K562 (cell line): ENCODE data around the gene LDHAL6A. TPM values are rescaled to one million over a fixed set of nuclear protein-coding genes. Genes with fewer than 3 reads are reported as not detected.

ENCODE experiments used
- ATAC-seq: fragments of 200-7000 bp; cut with Tn5 transposase; 3 replicates; pipeline ENCODE4 v1.9.1; 2020; ENCODE audit warnings: moderate library complexity
- BruUV-seq: library from RNA; stranded (reverse); fragments of 400-500 nt; replicated peaks from 2 replicates; lab custom pipeline; 2021; lab: Mats Ljungman, UMichigan
- CTCF ChIA-PET: fragments of 300-600 bp; formaldehyde crosslinking; extraction: SDS; loops from one replicate; lab custom pipeline; 2021; ENCODE audit warnings: low intra/inter-chr PET ratio; lab: Yijun Ruan, JAX
- POLR2A ChIA-PET: fragments of 300-600, 350-650 bp; sonication (Branson Sonifier 250); formaldehyde crosslinking; extraction: SDS; loops from one replicate; lab custom pipeline; 2021; ENCODE audit warnings: antibody characterized with exemption, inconsistent platforms; lab: Yijun Ruan, JAX
- DNase-seq, 4 experiments: peaks; one replicate each; pipeline versions ENCODE4 v3.0.0 to v3.0.0-alpha.2; 2011 to 2018; ENCODE audit warnings: low spot score in 3 of 4, mixed read lengths in 3 of 4; ENCODE audit errors: extremely low read depth in 1 of 4
- FAIRE-seq: peaks from 2 replicates; lab custom pipeline; 2011; peaks lifted over from hg19 to GRCh38; lab: Jason Lieb, UNC
- H2AFZ ChIP-seq: 2 replicates; pipeline ENCODE4 v1.6.0; 2011; ENCODE audit warnings: low read depth, low read length, control low read depth, inconsistent platforms
- H3K27ac ChIP-seq: fragments of 200-600 bp; 3 replicates; pipeline ENCODE4 v1.8.0; 2011; ENCODE audit warnings: low read depth, mild to moderate bottlenecking, control low read depth, inconsistent platforms, low read length, moderate library complexity, mixed read lengths; ENCODE audit errors: extremely low read depth
- H3K27me3 ChIP-seq, 2 experiments: fragments of 300-600 bp in 1 of 2; 2 replicates in 1 of 2; 3 replicates in 1 of 2; pipeline versions ENCODE4 v1.6.0 to v1.8.0; 2011; ENCODE audit warnings: inconsistent platforms in 2 of 2, low read length in 2 of 2, mild to moderate bottlenecking in 1 of 2, mixed read lengths in 1 of 2, moderate library complexity in 1 of 2; ENCODE audit not compliant: control insufficient read depth in 2 of 2, insufficient read depth in 2 of 2
- H3K36me3 ChIP-seq: fragments of 300-600 bp; 3 replicates; pipeline ENCODE4 v1.8.0; 2011; ENCODE audit warnings: mild to moderate bottlenecking, low read length, inconsistent platforms; ENCODE audit not compliant: control insufficient read depth, insufficient read depth
- H3K4me1 ChIP-seq, 2 experiments: fragments of 200-600 bp in 1 of 2; replicated peaks in 1 of 2; 2 replicates in 1 of 2; 3 replicates in 1 of 2; pipeline versions ENCODE4 v1.5.1 to v1.8.0; 2011; ENCODE audit warnings: inconsistent platforms in 2 of 2, low read length in 2 of 2, mild to moderate bottlenecking in 1 of 2, mixed read lengths in 1 of 2, moderate library complexity in 1 of 2; ENCODE audit not compliant: control insufficient read depth in 2 of 2, insufficient read depth in 2 of 2
- H3K4me2 ChIP-seq: 2 replicates; pipeline ENCODE4 v1.6.1; 2011; ENCODE audit warnings: low read length, control low read depth, inconsistent platforms, mixed read lengths; ENCODE audit not compliant: insufficient read depth
- H3K4me3 ChIP-seq: fragments of 200-600 bp; sonication (generic), shearing (Covaris generic); 2 replicates; pipeline ENCODE4 v1.5.1; 2016; ENCODE audit warnings: control low read depth, inconsistent platforms
- H3K79me2 ChIP-seq: fragments of 200-600 bp; 3 replicates; pipeline ENCODE4 v1.8.0; 2011; ENCODE audit warnings: low read length, inconsistent platforms; ENCODE audit not compliant: control insufficient read depth, insufficient read depth
- H3K9ac ChIP-seq, 2 experiments: 2 replicates each; pipeline versions ENCODE4 v1.6.0 to v1.6.1; 2011; ENCODE audit warnings: low read depth in 2 of 2, low read length in 2 of 2, control low read depth in 1 of 2, inconsistent platforms in 1 of 2, mild to moderate bottlenecking in 1 of 2, mixed read lengths in 1 of 2; ENCODE audit not compliant: insufficient read depth in 1 of 2
- H3K9me1 ChIP-seq: one replicate; pipeline ENCODE4 v1.6.0; 2011; ENCODE audit warnings: inconsistent platforms, mild to moderate bottlenecking, low read length, moderate library complexity; ENCODE audit not compliant: control insufficient read depth, insufficient read depth
- H3K9me3 ChIP-seq: replicated peaks from 2 replicates; pipeline ENCODE4 v1.5.1; 2011; ENCODE audit warnings: low read depth, low read length, inconsistent platforms; ENCODE audit not compliant: control insufficient read depth, insufficient read depth
- H4K20me1 ChIP-seq: replicated peaks from 2 replicates; pipeline ENCODE4 v1.6.1; 2011; ENCODE audit warnings: low read length, inconsistent platforms, mixed read lengths; ENCODE audit not compliant: control insufficient read depth, insufficient read depth
- ATF1 ChIP-seq, 2 experiments: fragments of 450-650 bp in 1 of 2; IDR thresholded peaks; 2 replicates each; pipeline ENCODE4 v1.6.1; 2016; ENCODE audit warnings: missing compliant biosample characterization in 1 of 2, missing genetic modification characterization in 1 of 2
- BDP1 ChIP-seq: IDR thresholded peaks from 3 replicates; pipeline ENCODE4 v1.6.1; 2011; ENCODE audit not compliant: insufficient read length, insufficient read depth
- C11orf30 ChIP-seq: fragments of 450-650 bp; IDR thresholded peaks from 2 replicates; pipeline ENCODE4 v1.6.1; 2016; ENCODE audit warnings: low read depth, mild to moderate bottlenecking
- CHD4 ChIP-seq: fragments of 200-600 bp; sonication (generic); IDR thresholded peaks from 3 replicates; pipeline ENCODE4 v1.6.1; 2012; ENCODE audit warnings: low read depth, mild to moderate bottlenecking, mixed read lengths, low read length, inconsistent platforms; ENCODE audit not compliant: insufficient read depth, insufficient replicate concordance, poor library complexity, severe bottlenecking
- HDAC1 ChIP-seq, 2 experiments: fragments of 450-650 bp; IDR thresholded peaks; 2 replicates each; pipeline ENCODE4 v1.6.1; 2016 to 2017; ENCODE audit warnings: inconsistent platforms in 1 of 2, mild to moderate bottlenecking in 1 of 2, moderate library complexity in 1 of 2
- HDGF ChIP-seq: fragments of 450-650 bp; IDR thresholded peaks from 2 replicates; pipeline ENCODE4 v1.6.1; 2016
- HMGN3 ChIP-seq: IDR thresholded peaks from 2 replicates; pipeline ENCODE4 v1.6.1; 2011; ENCODE audit warnings: borderline replicate concordance, low read depth, mild to moderate bottlenecking, mixed read lengths, low read length; ENCODE audit not compliant: insufficient read length; ENCODE audit errors: extremely low read depth
- LCOR ChIP-seq: sonication (generic); formaldehyde crosslinking; IDR thresholded peaks from 2 replicates; pipeline ENCODE4 v1.8.0; 2022; ENCODE audit warnings: mild to moderate bottlenecking, missing genetic modification reagents
- MBD1 ChIP-seq: fragments of 250-450 bp; sonication (Bioruptor Pico); IDR thresholded peaks from 2 replicates; pipeline ENCODE4 v1.8.0; 2022; ENCODE audit warnings: inconsistent platforms
- MYC ChIP-seq, 2 experiments: fragments of 250-450 bp in 1 of 2; sonication (Bioruptor Pico) in 1 of 2; IDR thresholded peaks; 2 replicates each; pipeline versions ENCODE4 v1.5.1 to v1.6.1; 2012 to 2021; ENCODE audit warnings: low read depth in 2 of 2, borderline replicate concordance in 1 of 2, improper control_type of control experiment in 1 of 2, low read length in 1 of 2, mild to moderate bottlenecking in 1 of 2, moderate library complexity in 1 of 2
- RERE ChIP-seq: sonication (generic); formaldehyde crosslinking; IDR thresholded peaks from 2 replicates; pipeline ENCODE4 v1.8.0; 2023; ENCODE audit warnings: missing genetic modification reagents, mild to moderate bottlenecking, borderline replicate concordance
- TAF9B ChIP-seq: fragments of 450-650 bp; IDR thresholded peaks from 2 replicates; pipeline ENCODE4 v1.6.1; 2018; ENCODE audit warnings: mild to moderate bottlenecking; ENCODE audit not compliant: partially characterized antibody
- ZKSCAN1 ChIP-seq: fragments of 150-350 bp; IDR thresholded peaks from 2 replicates; pipeline ENCODE4 v1.6.1; 2016; ENCODE audit warnings: low read depth, low read length
- ZNF184 ChIP-seq: sonication (generic); formaldehyde crosslinking; IDR thresholded peaks from 2 replicates; pipeline ENCODE4 v1.5.0; 2020; ENCODE audit warnings: missing genetic modification reagents
- WGBS: fragments of 100-300 bp; shearing (Covaris generic); methylation state at CpG from one replicate; pipeline ENCODE4 v1.1.6; 2016; ENCODE audit warnings: low coverage, mixed read lengths; ENCODE audit not compliant: insufficient coverage; ENCODE audit errors: missing lambda C conversion rate; 5-methylcytosine and 5-hydroxymethylcytosine counted together
- in situ Hi-C: fragments of 300-500 bp; cut with MboI; formaldehyde crosslinking; loops from 4 replicates; pipeline ENCODE4 v1.15.0; 2018; ENCODE audit warnings: inconsistent platforms, mixed read lengths
- intact Hi-C: fragments of 100-400 bp; cut with micrococcal nuclease; formaldehyde crosslinking; loops from 2 replicates; pipeline ENCODE4 v1.14.2; 2022
- polyA plus RNA-seq, 8 experiments: library from polyadenylated mRNA; depleted of rRNA in 4 of 8; stranded (reverse) in 5 of 8; unstranded in 3 of 8; fragments of >200 nt; fragmentation: Nextera tagmentation in 2 of 8; fragmentation: Illumina TruSeq in 1 of 8; extraction: Ambion mirVana in 2 of 8; extraction: Trizol in 1 of 8; gene quantifications; 2 replicates each; pipeline versions ENCODE4 v1.2.1 to v1.2.3, GENCODE V29; 2011 to 2014; ENCODE audit warnings: inconsistent platforms in 1 of 8, missing spikeins in 1 of 8
- total RNA-seq, 7 experiments: library from RNA; depleted of rRNA in 6 of 7; stranded (reverse); fragments of >200 nt in 6 of 7; fragmentation: Illumina TruSeq in 2 of 7; extraction: Trizol in 2 of 7; gene quantifications; 2 replicates each; pipeline versions ENCODE4 v1.2.1 to v1.2.3, GENCODE V29; 2011 to 2021; ENCODE audit warnings: low replicate concordance in 1 of 7
- TF ChIP-seq, protein P1 (sequence below): fragments of 450-650 bp; formaldehyde crosslinking; IDR thresholded peaks from 2 replicates; pipeline ENCODE4 v1.4.0; 2020; ENCODE audit warnings: mild to moderate bottlenecking, moderate library complexity

LDHAL6A gene
- total and polyA plus RNA-seq, 9 of the 15 experiments (the other 6 are each of a cell fraction or from before 2014, with no cell fraction given), result 0.04 TPM; not detected in 8

DNA sequence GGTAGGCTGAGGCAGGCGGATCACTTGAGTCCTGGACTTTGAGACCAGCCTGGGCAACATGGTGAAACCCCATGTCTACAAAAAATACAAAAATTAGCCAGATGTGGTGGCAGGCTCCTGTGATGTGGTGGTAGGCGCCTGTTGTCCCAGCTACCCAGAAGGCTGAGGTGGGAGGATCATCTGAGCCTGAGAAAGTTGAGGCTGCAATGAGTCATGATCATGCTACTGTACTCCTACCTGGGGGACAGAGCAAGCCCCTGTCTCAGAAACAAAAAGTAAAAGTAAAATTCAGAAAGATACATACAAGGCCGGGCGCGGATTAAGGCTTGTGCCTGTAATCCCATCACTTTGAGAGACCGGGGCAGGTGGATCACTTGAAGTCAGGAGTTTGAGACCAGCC, 6.3 kb downstream of the LDHAL6A start:
- no peak for DNase-seq
- Histone ChIP-seq H3K4me3 (no peak overlapping the region), H3K36me3 (no peaks in the 10 kb centered on the region), H3K4me1 (no peaks in the 10 kb centered on the region), H3K27me3 (peaks cover 4 to 6% of the 10 kb centered on the region in 2 experiments; a peak in 3 of 5 replicates), H3K9ac (no peak overlapping the region), H3K9me1 (no peaks in the 10 kb centered on the region), H3K27ac (no peak overlapping the region), H2AFZ (no peak overlapping the region), H3K79me2 (no peaks in the 10 kb centered on the region), H4K20me1 (no peaks in the 10 kb centered on the region), H3K4me2 (no peak overlapping the region), H3K9me3 (no peaks in the 10 kb centered on the region)
- no peak for TF ChIP-seq C11orf30
- TF ChIP-seq TAF9B, result no peak
- no peak for TF ChIP-seq ZNF184 (CRISPR knock-in tag)
- TF ChIP-seq HDAC1 (IDR thresholded peaks at IDR 0.05), result no peak
- no peak for TF ChIP-seq RERE (CRISPR knock-in tag)
- TF ChIP-seq MBD1, result no peak
- no peak for TF ChIP-seq HDGF
- TF ChIP-seq MYC (IDR thresholded peaks at IDR 0.05; ENCODE audit: low read depth, low read length), result no peak
- TF ChIP-seq MYC (CRISPR knock-in tag; IDR thresholded peaks at IDR 0.05; ENCODE audit: borderline replicate concordance, low read depth), result no peak
- TF ChIP-seq ATF1 (CRISPR knock-in tag; IDR thresholded peaks at IDR 0.05), result no peak
- TF ChIP-seq ATF1 (tag; IDR thresholded peaks at IDR 0.05), result no peak
- no peak for TF ChIP-seq HMGN3
- TF ChIP-seq CHD4, result no peak
- TF ChIP-seq, protein P1, sequence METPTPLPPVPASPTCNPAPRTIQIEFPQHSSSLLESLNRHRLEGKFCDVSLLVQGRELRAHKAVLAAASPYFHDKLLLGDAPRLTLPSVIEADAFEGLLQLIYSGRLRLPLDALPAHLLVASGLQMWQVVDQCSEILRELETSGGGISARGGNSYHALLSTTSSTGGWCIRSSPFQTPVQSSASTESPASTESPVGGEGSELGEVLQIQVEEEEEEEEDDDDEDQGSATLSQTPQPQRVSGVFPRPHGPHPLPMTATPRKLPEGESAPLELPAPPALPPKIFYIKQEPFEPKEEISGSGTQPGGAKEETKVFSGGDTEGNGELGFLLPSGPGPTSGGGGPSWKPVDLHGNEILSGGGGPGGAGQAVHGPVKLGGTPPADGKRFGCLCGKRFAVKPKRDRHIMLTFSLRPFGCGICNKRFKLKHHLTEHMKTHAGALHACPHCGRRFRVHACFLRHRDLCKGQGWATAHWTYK (CRISPR knock-in tag), result no peak
- no peak for TF ChIP-seq BDP1
- no peak for TF ChIP-seq LCOR (CRISPR knock-in tag)
- no peak for TF ChIP-seq ZKSCAN1
- ChIA-PET POLR2A (no interaction called here), CTCF (no interaction called here)
- FAIRE-seq, result no peak
- ATAC-seq, result no peak
- intact Hi-C loops (no loop called here), in situ Hi-C loops (no loop called here)
- 48% methylated on average over 6 of the region's 6 CpGs for WGBS
- BruUV-seq, result no TSS peak
